ELR (cell line): Measurements from ENCODE around the gene ADAMTSL5.
"Not testable (repeated sequence)": the region's sequence is repeated elsewhere in the genome, so short reads cannot be mapped to it uniquely, and the experiment has no call there.

Source experiments
- DNase-seq: peaks from one replicate; pipeline ENCODE4 v3.0.0-alpha.2; 2015; ENCODE audit warnings: low read depth

The ADAMTSL5 gene

DNA sequence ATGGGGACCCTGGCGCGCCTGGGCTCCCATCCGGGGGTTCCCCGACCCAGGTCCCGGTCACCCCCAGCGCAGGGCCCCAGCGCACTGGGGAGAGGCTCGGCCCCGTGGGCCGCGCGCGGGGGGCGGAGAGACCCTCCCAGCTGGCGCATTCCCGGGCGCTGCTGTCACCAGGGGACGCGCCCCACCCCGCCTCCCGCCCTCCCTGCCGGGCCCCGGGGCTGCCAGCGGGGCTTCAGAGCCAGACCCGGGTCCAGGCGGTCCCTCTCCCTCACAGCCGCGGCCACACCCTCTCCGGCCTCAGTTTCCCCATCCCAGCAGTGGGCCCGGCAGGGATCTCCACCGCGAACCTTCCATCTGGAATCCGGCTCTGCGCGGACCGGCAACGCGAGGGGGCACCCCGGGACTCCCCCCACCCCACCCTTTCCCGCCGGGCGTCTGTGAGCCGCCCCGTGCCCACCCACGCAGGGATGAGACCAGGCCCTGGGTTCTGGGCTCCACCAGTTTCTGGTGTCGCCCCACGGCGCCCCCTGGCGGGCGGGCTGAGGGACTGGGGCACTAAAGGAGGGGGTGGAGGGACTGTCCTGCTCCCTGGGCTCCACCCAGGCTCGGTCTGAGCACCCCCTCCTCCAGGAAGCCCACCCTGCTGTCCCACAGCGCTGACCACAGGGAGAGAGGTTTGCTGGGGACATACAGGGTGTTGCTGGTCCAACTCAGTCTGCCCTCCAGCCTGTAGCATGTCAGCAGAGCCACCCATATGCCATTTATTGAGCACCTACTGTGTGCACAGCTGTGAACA is 878 bp upstream of the ADAMTSL5 start:
- DNase-seq, result peak; percentile 59

DNA sequence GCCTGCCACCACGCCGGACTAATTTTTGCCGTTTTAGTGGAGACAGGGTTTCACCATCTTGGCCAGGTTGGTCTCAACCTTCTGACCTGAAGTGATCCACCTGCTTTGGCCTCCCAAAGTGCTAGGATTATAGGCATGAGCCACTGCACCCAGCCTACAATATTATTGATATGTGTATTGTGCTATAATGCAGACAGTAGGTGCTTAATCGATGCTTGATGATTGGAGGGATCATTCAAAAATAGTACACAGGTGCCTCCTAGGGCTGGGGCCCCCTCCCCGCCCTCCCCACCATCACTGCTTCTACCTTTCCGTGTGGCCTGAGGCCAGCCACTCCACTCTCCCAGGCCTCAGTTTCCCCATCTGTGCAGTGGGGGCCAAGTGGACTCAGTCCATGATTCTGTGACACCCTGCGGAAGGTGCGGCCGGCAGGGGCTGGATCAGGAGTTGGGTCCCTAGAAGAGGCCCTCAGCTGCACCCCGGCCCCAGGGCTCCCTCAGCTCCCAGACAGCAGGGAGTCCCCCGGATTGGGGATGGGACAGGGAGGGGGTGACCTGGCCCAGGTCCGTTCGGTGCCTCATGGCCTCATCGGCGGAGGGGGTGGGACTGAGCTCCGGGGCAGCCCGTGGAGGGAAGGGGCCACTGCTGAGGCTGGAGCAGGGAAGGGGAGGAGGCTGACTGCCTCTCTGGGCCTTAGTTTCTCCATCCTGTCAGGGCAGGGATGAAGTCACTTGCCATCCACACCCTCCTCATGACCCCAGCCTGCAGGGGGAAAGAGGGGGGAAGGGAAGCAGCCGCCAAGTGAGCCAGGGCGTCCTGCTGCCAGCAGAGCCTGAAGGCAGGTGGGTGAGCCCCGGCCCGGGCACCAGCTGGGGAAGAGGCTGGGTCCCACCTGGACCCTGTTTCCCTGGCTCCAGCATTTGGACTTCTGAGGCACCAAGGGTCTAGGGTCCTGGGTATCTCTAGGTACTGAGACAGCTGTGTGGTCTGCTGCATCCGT is 1.2 kb downstream of the ADAMTSL5 start:
- no peak for DNase-seq

GRCh38 chr19:1510807-1511206 is 2.0 kb downstream of the ADAMTSL5 start:
- DNase-seq, result no peak

DNA sequence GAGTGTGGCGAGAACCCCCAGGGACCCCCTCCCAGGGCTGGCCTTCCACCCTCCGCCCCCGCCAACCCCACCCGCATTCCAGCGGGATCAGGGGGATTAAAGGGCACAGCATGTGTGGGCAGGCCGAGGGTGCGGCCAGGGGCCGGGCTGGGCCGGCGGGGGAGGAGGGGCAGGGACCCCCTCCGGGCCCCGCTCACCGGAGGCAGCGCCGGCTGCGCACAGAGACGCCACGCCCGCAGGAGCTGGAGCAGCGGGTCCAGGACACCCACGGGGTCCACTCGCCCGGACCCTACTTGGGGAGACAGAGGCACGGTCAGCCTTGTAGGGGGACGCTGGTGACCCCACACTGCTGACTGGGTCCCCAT is 2.4 kb downstream of the ADAMTSL5 start:
- DNase-seq, result no peak

DNA sequence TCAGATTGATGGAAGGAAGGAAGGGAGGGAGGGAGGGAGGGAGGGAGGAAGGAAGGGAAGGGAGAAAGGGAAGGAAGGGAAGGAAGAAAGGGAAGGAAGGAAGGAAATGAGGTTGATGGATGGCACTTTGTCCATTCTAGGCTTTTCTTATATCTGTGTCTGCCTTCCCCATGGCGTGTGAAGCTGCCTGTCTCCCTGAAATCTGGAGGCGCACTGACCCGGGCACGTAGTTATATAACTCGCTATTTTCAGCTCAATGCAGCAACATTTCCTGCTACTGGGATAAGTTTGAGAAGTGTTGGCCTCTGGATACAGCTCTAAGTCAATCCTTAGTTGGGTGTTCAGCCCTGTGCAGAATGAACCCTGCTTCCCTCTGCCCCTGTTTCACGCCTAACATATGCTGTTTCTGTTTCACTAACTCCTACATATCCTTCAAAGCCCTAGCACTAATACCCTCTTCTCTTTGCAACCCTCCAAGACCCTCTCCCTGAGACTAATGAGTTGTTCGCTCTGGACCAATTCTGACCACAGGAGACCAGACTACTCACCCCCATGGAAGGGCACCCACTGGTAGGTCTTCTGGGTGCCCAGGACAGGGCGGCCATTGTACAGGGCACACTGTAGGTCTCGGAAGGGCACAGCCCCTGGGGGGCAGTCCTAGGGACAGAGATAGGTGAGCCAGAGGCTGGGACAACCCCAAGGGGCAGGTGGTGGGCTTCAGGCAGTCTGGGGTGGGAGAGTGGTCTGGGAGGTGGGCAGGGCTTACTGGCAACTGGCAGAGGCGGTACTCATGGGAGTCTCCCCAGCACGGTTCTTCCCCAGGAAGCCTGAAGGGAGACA is 3.0 kb downstream of the ADAMTSL5 start:
- DNase-seq, result no peak

- DNase-seq, result no peak
These were observed 4.3 kb downstream of the ADAMTSL5 start for GRCh38 chr19:1508507-1508856.

GRCh38 chr19:1507763-1508506 is 4.9 kb downstream of the ADAMTSL5 start:
- peak; percentile 94 for DNase-seq

DNA sequence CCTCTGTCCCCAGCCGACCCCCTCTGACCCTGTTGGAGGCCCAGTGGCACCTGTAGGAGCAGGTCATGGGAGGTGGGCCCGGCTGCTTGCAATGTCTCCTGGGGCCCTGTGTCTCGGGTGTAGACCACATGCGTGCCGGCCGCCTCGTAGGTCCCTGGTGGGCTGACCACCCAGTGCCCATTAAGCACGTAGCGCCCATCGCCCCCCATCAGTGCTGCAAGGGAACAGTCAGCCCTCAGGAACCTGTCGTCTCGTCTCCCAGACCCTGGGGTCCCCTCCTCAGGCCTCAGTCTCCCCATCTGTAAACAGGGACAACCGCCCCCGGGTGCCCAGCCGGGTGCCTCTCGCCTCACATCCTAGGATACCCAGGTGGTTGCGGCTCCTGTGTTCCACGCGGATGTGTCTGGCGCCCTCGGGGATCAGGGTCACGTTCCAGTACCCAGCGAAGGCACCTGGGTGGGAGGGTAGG is 5.6 kb downstream of the ADAMTSL5 start:
- no peak for DNase-seq

DNA sequence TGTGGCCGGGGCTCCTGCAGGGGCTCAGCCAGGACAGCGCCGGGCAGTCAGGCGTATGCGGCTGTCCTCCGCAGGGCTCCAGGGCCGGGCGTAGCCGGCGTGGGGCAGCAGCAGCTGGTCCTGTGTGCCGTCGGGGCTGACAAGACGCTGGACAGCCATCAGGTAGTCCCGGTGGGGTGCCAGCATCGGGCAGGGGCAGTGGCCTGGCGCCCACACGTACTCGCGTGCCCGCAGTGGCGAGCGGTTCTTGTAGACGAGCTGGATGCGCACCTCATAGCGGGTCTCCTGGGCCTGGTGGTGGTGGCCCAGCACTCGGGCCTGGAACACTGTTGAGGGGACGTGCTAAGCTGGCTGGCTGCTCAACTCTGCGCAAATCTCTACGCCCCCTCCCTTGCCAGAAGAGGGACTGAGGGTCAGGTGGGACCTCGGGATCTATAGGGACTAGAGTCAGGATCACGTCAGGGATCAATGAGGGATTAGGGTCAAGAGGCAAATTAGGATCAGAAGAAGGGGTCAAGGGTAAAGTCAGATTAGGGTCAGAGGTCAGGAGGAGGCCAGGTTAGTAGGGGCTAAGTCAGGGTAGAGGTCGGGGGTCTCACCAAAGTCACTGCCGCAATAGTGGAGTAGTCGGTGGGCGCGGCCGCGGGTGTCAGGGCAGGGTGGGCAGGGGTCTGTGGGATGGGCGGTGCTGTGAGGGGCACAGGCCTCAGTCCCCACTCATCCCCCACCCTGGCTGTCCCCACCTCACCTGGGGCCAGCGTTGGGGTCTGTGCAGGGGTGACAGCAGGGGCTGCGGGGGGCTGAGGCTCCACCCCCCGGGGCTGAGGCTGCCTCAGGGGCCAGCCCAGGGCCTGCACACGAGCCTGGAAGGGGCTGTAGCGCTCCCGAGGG is 6.6 kb downstream of the ADAMTSL5 start:
- no peak for DNase-seq

DNA sequence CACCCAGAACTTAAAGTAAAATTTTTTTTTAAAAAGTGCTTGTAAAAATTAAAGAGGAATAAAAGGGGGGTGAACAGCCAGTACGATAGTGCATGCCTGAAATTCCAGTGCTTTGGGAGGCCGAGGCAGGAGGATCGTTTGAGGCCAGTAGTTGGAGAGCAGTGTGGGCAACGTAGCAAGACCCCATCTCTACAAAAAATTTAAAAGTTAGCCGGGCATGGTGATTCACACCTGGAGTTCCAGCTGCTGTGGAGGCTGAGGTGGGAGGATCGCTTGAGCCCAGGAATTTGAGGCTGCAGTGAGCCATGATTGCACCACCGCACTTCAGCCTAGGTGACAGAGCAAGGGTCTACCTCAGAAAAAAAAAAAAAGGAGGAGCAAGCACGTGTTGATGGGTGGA is 7.8 kb downstream of the ADAMTSL5 start:
- DNase-seq, result no peak

DNA sequence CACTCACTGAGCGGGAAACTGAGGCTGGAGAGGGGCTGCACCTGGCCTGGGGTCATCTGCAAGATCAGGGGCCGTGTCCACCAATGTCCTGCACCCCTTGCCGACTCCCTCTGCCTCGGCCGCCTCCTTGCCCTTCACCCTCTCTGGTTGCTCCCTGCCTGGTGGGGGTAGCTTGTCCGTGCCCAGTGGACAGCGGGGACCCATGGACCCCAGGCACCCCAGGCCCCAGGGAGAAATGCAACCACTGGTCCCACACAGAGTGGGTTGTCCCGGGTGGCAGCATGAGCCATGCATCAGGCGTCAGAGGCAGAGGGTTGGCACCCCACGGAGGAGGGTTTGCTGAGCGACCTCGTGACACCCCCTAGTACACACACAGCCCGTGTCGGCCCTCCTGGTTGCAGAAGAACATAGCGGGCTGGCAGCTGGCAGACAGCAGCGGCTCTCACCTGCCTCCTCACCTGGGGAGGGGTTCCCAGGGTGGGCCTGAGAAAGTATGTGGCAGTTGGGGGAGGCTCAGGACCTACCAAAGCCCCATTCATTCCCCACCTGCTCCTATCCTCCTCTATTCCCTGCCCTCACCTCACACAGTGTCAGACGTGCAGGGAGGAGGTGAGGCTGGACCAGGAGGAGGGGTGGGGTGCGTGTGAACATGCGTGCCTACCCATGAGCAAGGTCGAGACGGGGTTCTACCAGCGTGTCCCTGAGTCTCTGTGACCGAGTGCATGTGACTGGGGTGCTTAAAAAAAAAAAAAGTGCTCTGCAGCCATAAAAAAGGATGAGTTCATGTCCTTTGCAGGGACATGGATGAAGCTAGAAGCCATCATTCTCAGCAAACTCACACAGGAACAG is 8.7 kb downstream of the ADAMTSL5 start:
- no peak for DNase-seq

DNA sequence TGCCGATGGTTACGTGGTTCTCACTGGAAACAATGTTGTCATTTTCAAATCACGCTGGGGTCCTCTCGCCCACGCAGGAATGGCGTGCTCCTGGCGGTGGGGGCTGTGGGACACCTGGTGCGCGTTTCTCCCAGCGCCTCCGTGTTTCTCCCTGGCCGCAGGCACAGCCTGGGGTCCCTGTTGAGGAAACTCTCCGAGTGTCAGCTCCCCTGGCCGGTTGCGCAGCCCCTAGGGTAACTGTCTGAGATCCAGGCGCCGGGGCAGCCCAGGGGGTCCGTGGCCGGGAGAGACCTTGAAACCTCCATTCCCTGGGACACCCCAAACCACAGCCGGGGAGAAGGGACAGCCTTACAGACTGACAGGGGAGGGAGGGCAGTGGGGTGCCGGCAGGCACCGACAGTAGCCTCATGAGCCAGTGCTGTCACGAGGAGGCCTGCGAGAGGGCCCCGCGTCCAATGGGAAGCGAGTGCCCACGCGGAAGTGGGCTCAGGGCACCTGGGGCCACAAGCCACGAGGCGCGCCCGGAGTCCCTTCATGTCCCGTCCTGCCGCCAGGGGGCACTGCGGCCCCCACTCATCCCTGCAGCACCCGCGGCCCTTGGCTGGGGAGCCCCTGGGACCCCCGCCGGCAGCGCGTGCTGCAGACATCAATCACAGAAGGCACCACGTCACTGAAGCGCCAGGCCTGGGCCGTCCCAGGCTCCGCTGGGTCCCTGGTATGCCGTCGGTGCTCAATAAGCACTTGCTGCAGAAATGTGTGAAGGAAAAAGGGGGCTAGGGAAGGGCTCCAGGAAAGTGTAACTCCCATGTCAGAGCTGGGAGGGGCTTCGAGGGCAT is 9.5 kb downstream of the ADAMTSL5 start:
- peak; percentile 51 for DNase-seq

DNA sequence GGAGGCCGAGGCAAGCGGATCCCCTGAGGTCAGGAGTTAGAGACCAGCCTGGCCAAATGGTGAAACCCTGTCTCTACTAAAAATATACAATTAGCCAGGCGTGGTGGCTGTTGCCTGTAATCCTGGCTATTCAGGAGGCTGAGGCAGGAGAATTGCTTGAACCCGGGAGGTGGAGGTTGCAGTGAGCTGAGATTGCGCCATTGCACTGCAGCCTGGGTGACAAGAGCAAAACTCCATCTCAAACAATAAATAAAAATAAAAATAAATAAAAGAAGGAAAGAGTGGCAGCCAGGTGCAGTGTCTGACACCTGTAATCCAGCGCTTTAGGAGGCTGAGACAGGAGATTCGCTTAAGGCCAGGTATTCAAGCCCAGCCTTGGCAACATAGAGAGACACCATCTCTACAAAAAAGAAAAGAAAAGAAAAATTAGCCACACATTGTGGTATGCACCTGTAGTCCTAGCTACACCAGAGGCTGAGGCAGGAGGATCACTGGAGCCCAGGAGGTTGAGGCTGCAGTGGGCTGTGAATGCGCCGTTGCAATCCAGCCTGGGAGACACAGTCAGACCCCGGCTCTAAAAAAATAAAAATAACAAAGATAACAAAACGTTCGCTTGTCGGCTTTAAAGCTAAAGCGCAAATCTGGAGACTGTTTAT is 10.3 kb downstream of the ADAMTSL5 start:
- DNase-seq, result no peak

DNA sequence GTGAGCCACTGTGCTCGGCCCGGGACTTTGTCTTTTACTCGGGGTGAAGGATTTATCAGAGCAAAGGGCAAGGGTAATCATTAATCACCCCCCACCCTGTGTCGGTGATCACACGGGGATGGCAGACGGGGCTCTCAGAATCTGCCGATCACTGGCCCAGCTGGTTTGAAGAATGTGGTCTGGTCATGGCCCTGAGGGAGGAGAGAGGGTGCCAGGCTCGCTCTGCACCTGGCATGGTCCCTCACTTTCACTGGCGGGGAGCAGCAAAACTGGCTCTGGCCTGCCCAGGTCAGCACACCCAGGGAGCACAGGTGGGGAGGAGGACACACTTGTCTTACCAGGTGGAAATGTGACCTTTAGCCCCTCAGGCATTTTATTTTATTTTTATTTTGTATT is 11.6 kb downstream of the ADAMTSL5 start:
- DNase-seq, result no peak

- DNase-seq, result not testable (repeated sequence)
These were observed 13.6 kb downstream of the ADAMTSL5 start for GRCh38 chr19:1499231-1499630.

DNA sequence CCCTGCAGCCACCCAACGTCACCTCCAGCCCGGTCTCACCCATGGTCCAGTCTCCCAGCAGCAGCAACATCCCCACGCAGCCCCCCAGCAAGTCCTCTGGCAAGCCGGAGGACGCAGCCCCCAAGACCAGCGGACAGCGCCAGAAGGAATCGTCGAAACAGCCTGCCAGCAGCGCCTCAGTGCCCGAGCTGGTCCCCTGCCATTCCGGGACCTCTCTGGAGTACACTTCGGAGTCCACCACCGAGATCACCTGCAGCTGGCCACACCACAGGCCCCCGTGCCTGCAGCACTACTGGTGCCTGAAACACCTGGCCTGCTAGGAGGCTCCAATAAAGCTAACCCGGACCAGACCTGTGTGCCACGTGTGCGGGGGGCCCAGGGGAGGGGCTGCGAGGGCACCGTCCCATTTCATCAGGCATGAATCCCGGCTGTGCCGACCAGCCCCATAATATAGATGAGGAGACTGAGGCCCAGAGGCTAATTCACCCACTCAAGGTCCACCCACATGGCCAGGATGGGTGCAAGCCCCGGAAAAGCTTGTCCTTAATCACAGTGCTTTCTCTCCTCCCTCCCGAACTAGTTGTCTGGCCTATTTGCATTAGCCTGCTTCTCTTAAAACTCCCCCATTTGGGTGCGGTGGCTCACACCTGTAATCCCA is 15.1 kb downstream of the ADAMTSL5 start:
- DNase-seq, result no peak
